Bronchus fibroblast of lung (primary cell): Measurements from ENCODE around the gene SAP25. TPM values are rescaled to one million over a fixed set of nuclear protein-coding genes. Genes with fewer than 3 reads are reported as not detected.

Experiments
- total RNA-seq: library from RNA; depleted of rRNA; stranded (reverse); fragments of >200 nt; gene quantifications from 2 replicates; pipeline ENCODE4 v1.2.3, GENCODE V29; 2015

SAP25 gene
- total RNA-seq: 0.34 and 1.2 TPM in 2 replicates

DNA sequence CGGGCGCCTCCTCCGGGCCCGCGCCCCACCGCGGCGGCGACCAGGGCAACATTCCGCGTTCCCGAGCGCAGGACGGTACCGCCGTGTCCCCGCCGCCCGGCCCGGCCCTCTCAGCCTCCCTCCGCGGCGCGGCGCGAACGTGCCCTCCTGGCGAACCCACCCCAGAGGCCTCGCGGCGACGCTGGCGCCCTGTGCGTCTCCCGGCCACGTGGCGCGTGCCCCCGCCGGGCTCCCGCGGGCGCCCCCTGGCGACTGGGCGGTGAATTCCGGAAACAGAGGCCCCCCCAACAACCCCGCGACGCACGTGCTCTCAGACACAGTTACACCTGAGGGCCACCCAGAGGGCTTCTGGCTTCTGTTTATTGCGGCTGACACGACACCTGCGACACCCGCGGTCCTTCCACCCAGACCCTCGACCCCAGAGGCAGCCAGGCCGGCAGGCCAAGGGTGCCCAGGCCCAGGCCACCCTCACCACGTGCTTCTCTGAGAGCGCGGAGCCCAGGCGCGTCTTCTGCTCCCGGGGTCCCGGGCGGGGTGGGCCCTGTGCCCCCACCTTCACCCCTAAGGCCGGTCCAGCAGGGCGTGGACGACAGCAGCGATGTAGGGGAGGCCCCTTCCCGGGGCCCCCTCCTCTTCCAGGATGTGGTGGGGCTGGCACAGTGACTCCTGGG, at the start of gene SAP25:
Gene SAP25, minus strand, starts transcription at position 210 of the 671 bp plus-strand sequence. Its CDS starts 158 bp downstream, at position 52.

DNA sequence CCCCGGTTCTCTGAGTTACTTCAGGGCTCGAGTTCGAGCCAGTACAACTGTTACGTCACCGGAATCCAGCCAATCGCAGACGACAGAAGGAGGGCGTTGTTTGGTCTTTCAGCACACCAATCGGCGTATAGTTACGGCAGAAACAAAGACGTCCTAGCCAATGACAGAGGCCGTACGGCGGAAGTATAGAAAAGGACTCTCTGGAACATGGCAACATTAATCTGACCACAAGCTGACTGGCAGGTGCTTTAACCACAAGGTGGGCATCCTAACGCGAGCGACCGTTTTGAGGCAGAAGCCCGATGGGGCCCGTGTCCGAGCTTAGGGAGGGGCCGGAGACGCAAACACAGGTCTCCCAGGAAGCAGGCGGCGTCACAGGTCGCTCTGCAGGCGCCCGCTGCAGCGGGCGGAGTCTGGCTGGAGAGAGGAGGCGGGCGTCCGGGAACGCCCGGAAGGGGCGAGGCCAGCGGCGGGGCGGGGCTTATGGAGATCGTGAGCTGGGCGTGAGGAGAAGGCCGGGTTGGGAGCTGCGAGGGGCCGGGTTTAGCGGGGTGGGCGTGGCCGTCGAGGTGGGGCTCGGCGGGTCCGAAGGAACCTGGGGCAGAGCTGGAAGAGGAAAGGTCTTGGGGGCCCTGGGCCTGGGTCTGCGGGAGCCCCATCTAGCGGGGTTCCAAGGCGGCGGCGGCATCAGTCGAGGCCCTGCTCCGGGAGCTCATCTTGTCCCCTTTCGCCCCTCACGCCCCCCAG, 38.5 kb upstream of the SAP25 start, which contains the start of gene MOSPD3:
Gene MOSPD3, plus strand, starts transcription at position 558 of the 747 bp plus-strand sequence. CDS start 252 bp downstream, outside the sequence.

DNA sequence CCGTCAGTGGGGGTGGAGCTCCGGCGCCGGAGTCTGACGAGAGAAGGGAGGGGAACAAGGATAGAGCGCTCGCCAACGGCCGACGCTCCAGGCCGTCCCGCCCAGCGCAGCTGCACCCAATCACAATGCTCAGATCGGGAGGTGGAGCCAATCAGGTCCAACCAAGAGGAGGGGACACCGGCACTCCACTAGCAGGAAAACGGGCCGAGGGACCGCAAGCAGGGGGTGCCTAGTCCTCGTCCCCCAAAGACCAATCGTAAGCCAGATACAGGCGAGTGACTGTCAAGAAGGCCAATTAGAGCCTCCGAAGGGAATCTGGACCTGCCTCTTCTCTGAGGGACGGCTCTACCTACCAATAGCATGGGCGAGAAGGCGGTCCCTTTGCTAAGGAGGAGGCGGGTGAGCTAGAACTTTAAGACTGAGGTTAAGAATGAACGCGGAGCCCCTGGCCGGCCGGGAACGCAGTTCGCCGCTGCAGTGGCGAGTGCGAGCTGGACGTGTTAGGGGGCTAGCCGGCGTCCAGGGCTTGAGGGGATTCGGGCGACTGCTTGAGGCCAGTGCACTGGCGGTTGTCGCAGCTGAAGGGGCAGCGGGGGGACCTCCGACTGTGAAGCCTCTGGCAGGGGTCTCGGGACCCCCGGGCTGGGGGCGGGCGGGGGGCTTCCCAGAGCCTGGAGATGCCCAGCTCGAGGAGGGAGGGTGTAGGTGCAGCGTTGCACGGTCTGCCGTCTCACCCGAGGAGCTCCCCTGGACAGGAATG, 12.7 kb upstream of the SAP25 start, which contains the start of gene FBXO24:
Gene FBXO24, plus strand, starts transcription at position 63 of the 760 bp plus-strand sequence. Its CDS starts 298 bp downstream, at position 361.

DNA sequence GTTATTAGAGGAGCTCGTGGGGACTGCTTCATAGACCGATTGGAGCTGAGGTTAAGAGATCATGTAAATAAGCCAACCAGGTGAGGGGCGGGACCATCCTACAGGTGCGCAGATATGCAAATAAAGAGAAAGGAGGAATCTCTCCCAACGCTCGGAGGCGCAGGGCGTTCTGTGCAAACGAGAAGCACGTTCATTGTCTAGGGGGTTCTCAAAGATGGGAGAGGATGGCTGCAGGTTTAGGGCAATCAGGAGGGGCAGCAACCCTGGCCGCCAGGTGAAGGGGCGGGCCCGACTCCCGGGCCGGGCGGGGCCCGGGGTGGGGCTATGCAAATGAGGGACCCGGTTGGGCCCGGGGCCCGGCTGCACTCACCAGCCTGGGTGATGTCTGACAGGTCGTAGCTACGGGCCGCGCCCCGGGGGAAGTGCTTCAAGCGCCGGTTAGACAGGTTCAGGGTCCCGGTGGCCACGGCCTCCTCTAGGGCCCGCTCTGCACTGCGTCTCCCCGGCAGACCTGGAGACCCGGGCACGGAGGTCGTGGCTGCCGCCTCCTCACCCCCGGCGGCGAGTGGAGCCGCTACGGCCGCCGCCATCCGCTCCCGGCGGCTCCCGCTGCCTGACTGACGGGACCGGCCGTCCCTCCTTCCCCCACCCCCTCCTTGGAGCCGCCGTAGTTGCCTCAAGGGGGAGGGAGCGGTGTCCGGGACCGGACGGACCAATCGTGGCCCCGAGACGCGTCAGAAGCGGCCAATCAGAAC, 12.0 kb upstream of the SAP25 start, which contains the start of gene LRCH4:
Gene LRCH4, minus strand, starts transcription at position 619 of the 755 bp plus-strand sequence. Its CDS starts 29 bp downstream, at position 590.

DNA sequence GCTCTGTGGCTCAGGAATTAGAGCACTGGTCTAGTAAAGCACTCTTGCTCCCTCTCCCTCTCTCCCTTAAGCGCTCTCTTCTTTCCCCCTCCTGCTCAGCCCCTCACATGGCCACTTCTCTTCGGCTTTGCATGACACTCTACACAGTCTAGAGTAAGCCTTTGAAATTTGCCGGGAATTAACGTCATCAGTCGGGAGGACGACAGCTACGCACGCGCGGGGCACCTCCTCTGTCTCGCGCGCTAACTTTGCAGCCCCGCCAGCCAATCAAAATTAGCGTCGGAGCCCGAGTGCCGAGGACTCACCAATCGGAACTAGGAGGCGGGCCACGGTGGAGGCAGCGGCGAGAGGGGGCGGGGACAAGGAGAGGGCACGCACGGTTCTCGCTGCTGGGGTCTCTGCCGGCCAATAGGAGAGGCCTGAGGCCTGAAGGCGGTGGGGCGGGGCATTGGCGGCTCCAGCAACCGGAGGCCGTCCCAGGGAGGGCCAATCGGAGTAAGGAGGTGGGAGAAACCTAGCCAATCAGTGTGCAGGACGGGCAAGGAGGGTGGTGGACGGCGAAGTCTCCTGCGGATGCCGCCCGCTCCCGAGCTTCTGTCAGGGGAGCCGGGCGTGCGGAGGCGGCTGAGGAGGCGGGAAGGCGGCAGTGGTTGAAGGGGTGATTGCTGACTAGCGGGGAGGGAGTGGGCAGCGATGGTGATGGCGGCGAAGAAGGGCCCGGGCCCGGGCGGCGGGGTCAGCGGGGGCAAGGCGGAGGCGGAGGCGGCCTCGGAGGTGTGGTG, 34.9 kb downstream of the SAP25 start, which contains the start of gene AGFG2:
Gene AGFG2, plus strand, starts transcription at position 550 of the 782 bp plus-strand sequence. Its CDS starts 144 bp downstream, at position 694.

Other genes with a start within 250 kb of the SAP25 start
- 9.1 and 10.4 TPM in 2 replicates for gene PILRB, start 215.8 kb downstream of the SAP25 start, total RNA-seq
- gene PILRA, start 200.4 kb downstream of the SAP25 start, total RNA-seq: under 0.01 TPM in 1 of 2 replicates, not detected in the other
- 0.30 and 0.50 TPM in 2 replicates for gene ZCWPW1, start 145.2 kb downstream of the SAP25 start, total RNA-seq
- 29.9 and 31.5 TPM in 2 replicates for gene MEPCE, start 144.1 kb downstream of the SAP25 start, total RNA-seq
- 46.5 and 62.0 TPM in 2 replicates for gene PPP1R35, start 137.4 kb downstream of the SAP25 start, total RNA-seq
- 1.8 and 2.7 TPM in 2 replicates for gene SPACDR, start 109.6 kb downstream of the SAP25 start, total RNA-seq
- 47.4 and 52.5 TPM in 2 replicates for gene TSC22D4, start 94.7 kb downstream of the SAP25 start, total RNA-seq
- 1.8 and 3.9 TPM in 2 replicates for gene NYAP1, start 90.0 kb downstream of the SAP25 start, total RNA-seq
- gene AGFG2, start 34.7 kb downstream of the SAP25 start, total RNA-seq: 9.1 and 16.0 TPM in 2 replicates
- gene LRCH4, start 12.2 kb upstream of the SAP25 start, total RNA-seq: 34.2 and 58.7 TPM in 2 replicates
- 0.50 and 1.0 TPM in 2 replicates for gene FBXO24, start 12.4 kb upstream of the SAP25 start, total RNA-seq
- gene PCOLCE, start 28.5 kb upstream of the SAP25 start, total RNA-seq: 396 and 411 TPM in 2 replicates
- gene MOSPD3, start 38.6 kb upstream of the SAP25 start, total RNA-seq: 17.2 and 21.4 TPM in 2 replicates
- 0.17 and 0.30 TPM in 2 replicates for gene TFR2, start 67.7 kb upstream of the SAP25 start, total RNA-seq
- not detected in 2 replicates for gene ACTL6B, start 82.5 kb upstream of the SAP25 start, total RNA-seq
- 283 and 322 TPM in 2 replicates for gene GNB2, start 99.8 kb upstream of the SAP25 start, total RNA-seq
- gene GIGYF1, start 120.3 kb upstream of the SAP25 start, total RNA-seq: 9.2 and 11.8 TPM in 2 replicates
- 56.2 and 63.2 TPM in 2 replicates for gene POP7, start 132.2 kb upstream of the SAP25 start, total RNA-seq
- not detected in 2 replicates for gene EPO, start 146.6 kb upstream of the SAP25 start, total RNA-seq
- gene ZAN, start 159.7 kb upstream of the SAP25 start, total RNA-seq: not detected in 2 replicates